NCI-H460 (cell line): ENCODE results near the gene ATF6. TPM values are rescaled to one million over a fixed set of nuclear protein-coding genes. Genes with fewer than 3 reads are reported as not detected.
"Not testable (repeated sequence)": the region's sequence is repeated elsewhere in the genome, so short reads cannot be mapped to it uniquely, and the experiment has no call there.

ENCODE experiments used
- DNase-seq: peaks from one replicate; pipeline ENCODE4 v3.0.0-alpha.2; 2016; ENCODE audit warnings: low read depth; ENCODE audit errors: extremely low read depth
- total RNA-seq: library from RNA; depleted of rRNA; stranded (reverse); fragments of >200 nt; shearing (Covaris generic); gene quantifications from 2 replicates; pipeline ENCODE4 v1.2.3, GENCODE V29; 2014

The ATF6 gene
- total RNA-seq, 1 experiment from 2014 or later: 56.4 TPM

DNA sequence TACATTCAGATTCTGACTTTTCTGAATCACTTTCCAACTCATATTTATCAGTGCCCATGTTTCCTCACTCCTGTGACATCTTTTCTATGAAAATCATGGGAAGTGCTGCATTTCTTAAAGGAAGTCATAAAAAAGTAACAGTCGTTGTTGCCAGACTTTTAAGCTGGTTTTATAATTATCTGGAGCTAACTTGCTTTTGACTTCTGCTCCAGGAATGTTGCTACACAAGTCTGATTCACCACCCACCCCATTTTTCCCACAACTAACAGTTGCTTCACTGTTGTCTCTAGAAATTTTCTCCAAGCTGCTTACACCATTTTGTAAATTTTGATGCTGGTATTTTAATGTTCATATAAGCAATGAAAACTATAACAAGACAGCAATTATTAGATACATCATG is 32.6 kb upstream of the ATF6 start:
- DNase-seq: no peak

GRCh38 chr1:161735837-161736236 is 30.3 kb upstream of the ATF6 start:
- DNase-seq: no peak

GRCh38 chr1:161736335-161736969 is 29.7 kb upstream of the ATF6 start:
- peak; percentile 19 for DNase-seq

GRCh38 chr1:161737625-161738024 is 28.5 kb upstream of the ATF6 start:
- DNase-seq: no peak

DNA sequence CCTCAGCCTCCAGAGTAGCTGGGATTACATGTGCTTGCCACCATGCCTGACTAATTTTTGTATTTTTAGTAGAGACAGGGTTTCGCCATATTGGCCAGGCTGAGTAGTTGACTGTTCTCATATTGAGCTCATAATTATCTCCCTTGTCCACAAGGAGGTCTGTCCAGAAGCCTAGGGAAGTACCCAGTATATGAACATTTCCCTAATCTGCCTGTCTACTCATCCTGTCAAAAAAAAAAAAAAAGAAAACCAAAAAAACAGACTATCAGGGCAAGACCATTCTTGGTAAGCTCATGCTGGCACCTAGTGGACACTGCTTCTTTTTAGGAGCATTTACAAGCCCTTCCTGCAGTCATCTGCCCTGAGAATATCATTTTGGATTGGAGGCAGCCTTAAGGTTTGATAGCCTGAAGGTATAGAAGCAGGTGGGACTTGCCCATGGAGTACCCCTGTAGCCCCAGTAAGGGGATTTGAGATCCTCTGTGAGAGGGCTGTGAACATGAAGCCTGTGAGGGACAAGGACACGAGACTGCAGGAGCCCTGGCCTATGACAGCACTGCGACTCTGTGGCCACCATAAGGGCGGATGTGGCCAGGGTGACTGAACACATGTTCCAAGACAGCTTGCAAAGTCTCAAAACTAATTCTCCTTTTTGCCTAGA is 27.4 kb upstream of the ATF6 start:
- DNase-seq: peak; percentile 62

GRCh38 chr1:161739865-161740566 is 26.1 kb upstream of the ATF6 start:
- DNase-seq: no peak

DNA sequence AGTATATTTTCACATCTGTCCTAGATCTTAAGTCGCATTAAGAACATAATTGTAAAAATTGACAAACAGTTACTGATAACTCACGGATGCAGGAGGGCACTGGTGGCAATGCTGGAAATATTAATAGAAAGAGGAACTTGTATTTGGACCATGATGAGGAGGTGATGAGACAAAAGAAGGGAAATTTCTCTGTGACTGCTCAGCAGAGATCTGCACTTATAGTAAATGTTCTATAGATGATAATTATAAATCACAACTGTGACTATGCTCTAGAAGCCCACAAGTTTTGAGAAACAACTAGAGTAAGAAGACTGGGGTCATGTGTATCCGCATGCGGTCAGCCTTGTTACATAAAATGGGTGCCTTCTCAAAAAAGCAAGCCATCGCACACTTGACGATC is 25.2 kb upstream of the ATF6 start:
- no peak for DNase-seq

DNA sequence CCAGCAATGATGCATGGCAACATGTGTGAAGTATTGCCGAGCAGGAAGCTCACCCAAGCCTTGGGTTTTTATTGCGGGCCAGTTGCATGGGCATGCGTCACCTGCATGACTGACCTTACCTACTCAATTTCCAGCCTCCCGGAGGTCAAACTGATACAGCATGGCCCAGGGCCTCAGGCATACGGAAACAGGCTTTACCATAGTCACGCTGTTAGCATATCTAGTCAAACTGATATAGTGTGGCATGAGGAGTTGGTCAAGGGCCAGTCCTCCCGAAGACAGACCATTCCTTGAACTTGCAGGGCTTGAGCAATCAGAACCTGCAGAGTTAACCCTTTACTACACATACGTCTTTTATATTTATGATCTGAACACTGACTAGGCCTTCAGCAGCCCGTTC is 22.9 kb upstream of the ATF6 start:
- DNase-seq: no peak

- no peak for DNase-seq
These were observed 18.3 kb upstream of the ATF6 start for GRCh38 chr1:161747801-161748200.

- peak; percentile 98 for DNase-seq
These were observed 16.4 kb upstream of the ATF6 start, which contains the start of gene DUSP12 for GRCh38 chr1:161749509-161750407. DUSP12 (plus strand) TSS chr1:161749786; CDS start chr1:161749802, 16 bp downstream.

DNA sequence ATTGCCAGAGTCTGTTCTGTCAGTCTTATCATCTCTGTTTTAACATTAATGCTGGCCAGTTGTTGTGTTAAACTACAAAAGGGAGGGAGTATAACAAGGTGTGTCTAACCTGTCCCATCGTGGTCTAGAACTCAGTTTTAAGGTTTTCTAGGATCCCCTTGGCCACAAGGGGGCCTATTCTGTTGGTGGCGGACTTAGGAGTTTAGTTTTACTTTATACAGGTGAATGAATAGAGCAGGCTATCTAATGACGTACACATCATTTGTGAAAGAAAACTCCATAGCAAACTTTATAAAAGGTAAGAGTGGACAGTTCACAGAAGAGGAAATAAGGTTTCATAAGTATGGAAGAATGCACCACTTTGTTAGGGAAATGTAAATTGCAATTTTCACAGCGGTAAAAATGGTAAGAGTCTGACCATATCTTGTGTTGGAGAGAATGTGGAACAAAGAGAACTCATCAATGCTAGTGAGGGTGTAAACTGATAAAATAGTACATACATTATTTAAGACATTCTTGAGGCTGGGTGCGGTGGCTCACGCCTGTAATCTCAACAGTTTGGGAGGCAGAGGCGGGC is 2.5 kb upstream of the ATF6 start:
- no peak for DNase-seq

GRCh38 chr1:161768461-161768860 is 2.3 kb downstream of the ATF6 start:
- DNase-seq: no peak

- DNase-seq: no peak
These were observed 3.0 kb downstream of the ATF6 start for GRCh38 chr1:161768986-161769672.

DNA sequence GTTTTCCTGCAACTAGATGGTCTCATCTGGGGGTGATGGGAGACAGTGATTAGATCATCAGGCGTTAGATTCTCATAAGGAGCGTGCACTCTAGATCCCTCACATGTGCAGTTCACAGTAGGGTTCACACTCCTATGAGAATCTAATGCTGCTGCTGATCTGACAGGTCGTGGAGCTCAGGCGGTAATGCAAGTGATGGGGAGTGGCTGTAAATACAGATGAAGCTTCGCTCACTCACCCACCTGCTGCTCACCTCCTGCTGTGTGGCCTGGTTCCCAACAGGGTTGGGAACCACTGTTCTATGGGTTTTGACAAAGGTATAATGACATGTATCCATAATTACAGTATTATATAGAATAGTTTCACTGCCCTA is 3.5 kb downstream of the ATF6 start:
- not testable (repeated sequence) for DNase-seq

DNA sequence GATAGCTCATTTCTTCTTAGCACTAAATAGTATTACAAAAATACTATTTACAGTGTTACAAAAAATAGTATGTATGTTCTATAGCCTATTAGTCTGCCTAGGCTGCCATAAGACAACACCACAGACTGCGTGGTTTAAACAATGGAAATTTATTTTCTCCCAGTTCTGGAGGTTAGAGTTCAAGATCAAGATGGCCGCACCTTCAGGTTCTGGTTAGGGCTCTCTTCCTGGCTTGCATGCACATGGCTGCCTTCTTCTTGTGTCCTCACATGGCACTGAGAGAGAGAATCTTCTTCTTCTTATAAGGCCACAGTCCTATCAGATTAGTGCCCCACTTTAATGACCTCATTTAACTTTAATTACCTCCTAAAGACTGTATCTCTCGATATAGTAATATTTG is 4.1 kb downstream of the ATF6 start:
- DNase-seq: no peak

GRCh38 chr1:161771161-161771560 is 5.0 kb downstream of the ATF6 start:
- DNase-seq: no peak

- no peak for DNase-seq
These were observed 5.9 kb downstream of the ATF6 start for GRCh38 chr1:161771973-161772372.

- no peak for DNase-seq
These were observed 6.3 kb downstream of the ATF6 start for GRCh38 chr1:161772397-161772796.

DNA sequence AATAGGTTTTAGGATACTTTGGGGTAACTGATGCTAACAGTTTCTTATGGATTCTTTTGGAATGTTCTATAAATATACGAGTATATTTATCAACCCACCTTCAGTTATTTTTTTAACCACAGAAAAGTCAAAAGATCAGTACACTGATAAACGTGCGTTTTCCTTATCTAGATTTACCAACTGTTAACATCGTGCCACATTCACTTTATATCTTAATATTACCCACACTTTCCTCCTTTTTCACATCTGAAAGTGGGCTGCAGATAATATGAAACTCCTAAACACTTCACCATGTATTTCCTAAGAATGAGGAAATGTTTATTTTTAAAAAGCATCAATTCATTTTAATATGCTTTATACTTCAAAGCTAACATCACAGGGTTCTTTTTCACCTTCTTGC is 7.7 kb downstream of the ATF6 start:
- no peak for DNase-seq

DNA sequence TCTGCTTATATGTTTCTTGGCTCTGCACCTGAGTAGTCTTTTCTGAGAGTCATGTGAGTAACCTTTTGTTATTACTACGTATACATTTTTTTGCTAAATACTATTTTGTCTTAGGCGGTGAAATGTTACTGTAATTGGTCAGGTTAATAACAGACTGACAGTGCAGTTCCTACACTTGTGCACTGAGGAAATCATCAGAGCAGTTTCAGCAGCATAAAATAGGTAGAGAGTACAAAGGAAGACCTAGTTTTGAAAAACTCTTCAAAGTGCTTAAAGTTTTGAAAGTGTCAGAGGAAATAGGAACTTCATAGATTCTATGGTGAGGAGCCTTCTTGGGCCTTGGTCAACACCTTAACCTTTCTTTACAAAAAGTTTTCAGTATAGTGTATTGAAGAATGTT is 11.1 kb downstream of the ATF6 start:
- no peak for DNase-seq
